ENCODE measurements around the gene SWT1.

DNA sequence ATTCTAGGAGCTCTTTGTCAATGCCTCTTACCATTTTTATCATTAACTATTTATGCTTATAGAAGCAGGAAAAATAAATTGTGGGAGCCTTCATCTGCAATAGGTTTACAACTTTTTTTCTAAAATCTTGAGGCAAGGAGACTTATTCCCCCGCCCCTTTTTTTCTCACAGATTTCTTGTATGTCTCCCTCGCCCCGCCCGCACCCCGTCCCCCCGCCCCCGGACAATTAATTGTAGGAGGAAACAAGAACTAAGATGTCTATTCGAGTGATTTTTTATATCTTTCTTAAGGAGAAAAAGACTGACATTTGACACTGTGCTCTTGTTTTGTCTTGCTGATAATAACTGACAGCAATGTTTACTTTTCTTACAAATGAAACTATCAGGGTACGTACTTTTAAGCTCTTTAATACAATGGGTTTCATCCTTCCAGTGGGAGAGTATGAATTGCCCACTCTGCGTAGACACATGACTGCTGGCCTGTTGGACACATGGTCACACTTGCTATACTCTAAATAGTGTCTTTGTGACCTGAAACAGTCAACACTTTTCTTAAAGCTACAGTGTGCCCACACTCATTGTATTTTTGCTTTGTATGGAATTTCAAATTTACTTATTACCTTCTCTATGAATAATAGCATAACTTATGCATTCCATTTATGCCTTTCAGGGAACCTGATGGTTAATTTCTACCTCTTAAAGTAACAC, 161.6 kb downstream of the SWT1 start:
- TF ChIP-seq, protein P1, sequence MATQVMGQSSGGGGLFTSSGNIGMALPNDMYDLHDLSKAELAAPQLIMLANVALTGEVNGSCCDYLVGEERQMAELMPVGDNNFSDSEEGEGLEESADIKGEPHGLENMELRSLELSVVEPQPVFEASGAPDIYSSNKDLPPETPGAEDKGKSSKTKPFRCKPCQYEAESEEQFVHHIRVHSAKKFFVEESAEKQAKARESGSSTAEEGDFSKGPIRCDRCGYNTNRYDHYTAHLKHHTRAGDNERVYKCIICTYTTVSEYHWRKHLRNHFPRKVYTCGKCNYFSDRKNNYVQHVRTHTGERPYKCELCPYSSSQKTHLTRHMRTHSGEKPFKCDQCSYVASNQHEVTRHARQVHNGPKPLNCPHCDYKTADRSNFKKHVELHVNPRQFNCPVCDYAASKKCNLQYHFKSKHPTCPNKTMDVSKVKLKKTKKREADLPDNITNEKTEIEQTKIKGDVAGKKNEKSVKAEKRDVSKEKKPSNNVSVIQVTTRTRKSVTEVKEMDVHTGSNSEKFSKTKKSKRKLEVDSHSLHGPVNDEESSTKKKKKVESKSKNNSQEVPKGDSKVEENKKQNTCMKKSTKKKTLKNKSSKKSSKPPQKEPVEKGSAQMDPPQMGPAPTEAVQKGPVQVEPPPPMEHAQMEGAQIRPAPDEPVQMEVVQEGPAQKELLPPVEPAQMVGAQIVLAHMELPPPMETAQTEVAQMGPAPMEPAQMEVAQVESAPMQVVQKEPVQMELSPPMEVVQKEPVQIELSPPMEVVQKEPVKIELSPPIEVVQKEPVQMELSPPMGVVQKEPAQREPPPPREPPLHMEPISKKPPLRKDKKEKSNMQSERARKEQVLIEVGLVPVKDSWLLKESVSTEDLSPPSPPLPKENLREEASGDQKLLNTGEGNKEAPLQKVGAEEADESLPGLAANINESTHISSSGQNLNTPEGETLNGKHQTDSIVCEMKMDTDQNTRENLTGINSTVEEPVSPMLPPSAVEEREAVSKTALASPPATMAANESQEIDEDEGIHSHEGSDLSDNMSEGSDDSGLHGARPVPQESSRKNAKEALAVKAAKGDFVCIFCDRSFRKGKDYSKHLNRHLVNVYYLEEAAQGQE (IDR thresholded peaks at IDR 0.05; ENCODE audit: insufficient replicate concordance, low read depth): no peak
- TF ChIP-seq POLR2AphosphoS5 (IDR thresholded peaks at IDR 0.05; ENCODE audit: low read depth): no peak
- TF ChIP-seq CTCF (IDR thresholded peaks at IDR 0.05; ENCODE audit: insufficient read depth, low read length): no peak
- TF ChIP-seq SPI1 (IDR thresholded peaks at IDR 0.05; ENCODE audit: borderline replicate concordance, low read depth): no peak
